Fibroblast of lung (primary cell): ENCODE measurements around the gene KRTAP7-1.

Experiments used
- EZH2 ChIP-seq: IDR thresholded peaks from 2 replicates; pipeline ENCODE4 v1.5.1; 2012; ENCODE audit warnings: low read length, control low read depth, mild to moderate bottlenecking; ENCODE audit errors: missing control alignments
- TF ChIP-seq, protein P1 (sequence below), 2 donors: IDR thresholded peaks in 1 of 2; conservative IDR thresholded peaks in 1 of 2; 1 replicate in 1 of 2; 2 replicates in 1 of 2; pipeline ENCODE4 v1.5.1; 2011 to 2012; ENCODE audit warnings: low read length in 2 of 2, control low read depth in 1 of 2, inconsistent platforms in 1 of 2, low read depth in 1 of 2, mild to moderate bottlenecking in 1 of 2

GRCh38 chr21:30793581-30794314, 35.8 kb downstream of the KRTAP7-1 start:
- TF ChIP-seq, protein P1, sequence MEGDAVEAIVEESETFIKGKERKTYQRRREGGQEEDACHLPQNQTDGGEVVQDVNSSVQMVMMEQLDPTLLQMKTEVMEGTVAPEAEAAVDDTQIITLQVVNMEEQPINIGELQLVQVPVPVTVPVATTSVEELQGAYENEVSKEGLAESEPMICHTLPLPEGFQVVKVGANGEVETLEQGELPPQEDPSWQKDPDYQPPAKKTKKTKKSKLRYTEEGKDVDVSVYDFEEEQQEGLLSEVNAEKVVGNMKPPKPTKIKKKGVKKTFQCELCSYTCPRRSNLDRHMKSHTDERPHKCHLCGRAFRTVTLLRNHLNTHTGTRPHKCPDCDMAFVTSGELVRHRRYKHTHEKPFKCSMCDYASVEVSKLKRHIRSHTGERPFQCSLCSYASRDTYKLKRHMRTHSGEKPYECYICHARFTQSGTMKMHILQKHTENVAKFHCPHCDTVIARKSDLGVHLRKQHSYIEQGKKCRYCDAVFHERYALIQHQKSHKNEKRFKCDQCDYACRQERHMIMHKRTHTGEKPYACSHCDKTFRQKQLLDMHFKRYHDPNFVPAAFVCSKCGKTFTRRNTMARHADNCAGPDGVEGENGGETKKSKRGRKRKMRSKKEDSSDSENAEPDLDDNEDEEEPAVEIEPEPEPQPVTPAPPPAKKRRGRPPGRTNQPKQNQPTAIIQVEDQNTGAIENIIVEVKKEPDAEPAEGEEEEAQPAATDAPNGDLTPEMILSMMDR (conservative IDR thresholded peaks at IDR 0.05 in 1 of 2, IDR thresholded peaks at IDR 0.05 in 1 of 2; ENCODE audit: low read depth in 1 of 2, low read length in 2 of 2): no peak
- TF ChIP-seq EZH2: no peak
